ENCODE measurements around the gene BMAL1. TPM values are rescaled to one million over a fixed set of nuclear protein-coding genes. Genes with fewer than 3 reads are reported as not detected.

BMAL1 gene
- total RNA-seq, result 10 to 100 TPM; 41.2 to 97.5 (median 50.7) TPM

DNA sequence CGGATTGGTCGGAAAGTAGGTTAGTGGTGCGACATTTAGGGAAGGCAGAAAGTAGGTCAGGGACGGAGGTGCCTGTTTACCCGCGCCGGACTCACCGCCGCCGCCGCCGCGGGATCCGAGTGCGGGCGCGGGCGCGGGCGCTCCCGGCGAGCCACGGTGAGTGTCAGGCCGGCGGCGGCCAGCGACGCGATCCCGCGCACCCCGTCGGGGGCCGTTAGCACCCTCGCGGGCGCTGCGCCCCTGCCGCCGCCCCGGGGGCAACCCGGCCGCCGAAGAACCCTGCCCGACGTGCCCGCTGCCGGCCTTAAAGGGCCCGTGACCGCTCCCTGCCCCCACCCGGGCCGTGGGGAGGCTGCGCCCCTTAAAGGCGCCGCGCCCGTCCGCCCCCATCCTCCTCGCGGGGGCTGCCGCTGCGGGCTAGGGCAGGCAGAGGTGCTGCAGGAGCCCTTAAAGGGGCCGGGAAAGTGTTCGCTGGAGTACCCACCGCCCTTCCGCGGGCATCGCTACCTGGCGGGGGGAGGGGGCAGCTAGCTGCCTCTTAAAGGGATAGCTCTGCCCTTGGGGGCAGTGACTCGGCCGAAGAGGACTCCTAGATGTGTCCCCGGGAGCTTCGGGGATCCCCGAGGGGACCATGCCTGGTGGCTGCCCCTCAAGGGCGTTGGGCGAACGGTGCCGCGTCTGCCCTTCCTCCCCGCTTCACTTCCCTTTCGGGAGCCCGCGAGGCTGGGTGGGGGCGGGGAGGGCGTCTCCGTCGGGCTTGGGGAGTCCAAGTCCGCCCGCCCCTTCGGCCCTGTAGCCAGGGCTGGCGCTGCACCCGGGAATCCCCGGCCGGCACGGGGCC lies at the start of gene BMAL1:
Gene BMAL1 (plus strand): TSS at position 23 of the 841 bp plus-strand sequence. CDS start 76,519 bp downstream, outside the sequence.
- H3K27ac ChIP-seq, result peak within 1 kb of the TSS; percentile 89 to 95 (median 91)
- H3K27me3 ChIP-seq, result no peaks in the 10 kb centered on the region
- TF ChIP-seq, protein P1, sequence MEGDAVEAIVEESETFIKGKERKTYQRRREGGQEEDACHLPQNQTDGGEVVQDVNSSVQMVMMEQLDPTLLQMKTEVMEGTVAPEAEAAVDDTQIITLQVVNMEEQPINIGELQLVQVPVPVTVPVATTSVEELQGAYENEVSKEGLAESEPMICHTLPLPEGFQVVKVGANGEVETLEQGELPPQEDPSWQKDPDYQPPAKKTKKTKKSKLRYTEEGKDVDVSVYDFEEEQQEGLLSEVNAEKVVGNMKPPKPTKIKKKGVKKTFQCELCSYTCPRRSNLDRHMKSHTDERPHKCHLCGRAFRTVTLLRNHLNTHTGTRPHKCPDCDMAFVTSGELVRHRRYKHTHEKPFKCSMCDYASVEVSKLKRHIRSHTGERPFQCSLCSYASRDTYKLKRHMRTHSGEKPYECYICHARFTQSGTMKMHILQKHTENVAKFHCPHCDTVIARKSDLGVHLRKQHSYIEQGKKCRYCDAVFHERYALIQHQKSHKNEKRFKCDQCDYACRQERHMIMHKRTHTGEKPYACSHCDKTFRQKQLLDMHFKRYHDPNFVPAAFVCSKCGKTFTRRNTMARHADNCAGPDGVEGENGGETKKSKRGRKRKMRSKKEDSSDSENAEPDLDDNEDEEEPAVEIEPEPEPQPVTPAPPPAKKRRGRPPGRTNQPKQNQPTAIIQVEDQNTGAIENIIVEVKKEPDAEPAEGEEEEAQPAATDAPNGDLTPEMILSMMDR (IDR thresholded peaks at IDR 0.05), result no peak
- peak; percentile 54 to 58 for TF ChIP-seq POLR2A (IDR thresholded peaks at IDR 0.05)
- H3K4me1 ChIP-seq, result peaks cover 15 to 30% of the 10 kb centered on the region in 2 donors
- no peaks in the 10 kb centered on the region for H3K9me3 ChIP-seq
- H3K36me3 ChIP-seq, result no peaks in the 10 kb centered on the region
- intact Hi-C loops (cut with DNase I), result no loop called here
- peak within 1 kb of the TSS; percentile 78 to 96 (median 95) for H3K4me3 ChIP-seq (replicated peaks in 1 of 3)
- peak; percentile 61 to 68 for DNase-seq
- 0 to 1% methylated on average over 14 to 15 of the region's 95 CpGs for whole genome bisulfite sequencing, 2 donors

DNA sequence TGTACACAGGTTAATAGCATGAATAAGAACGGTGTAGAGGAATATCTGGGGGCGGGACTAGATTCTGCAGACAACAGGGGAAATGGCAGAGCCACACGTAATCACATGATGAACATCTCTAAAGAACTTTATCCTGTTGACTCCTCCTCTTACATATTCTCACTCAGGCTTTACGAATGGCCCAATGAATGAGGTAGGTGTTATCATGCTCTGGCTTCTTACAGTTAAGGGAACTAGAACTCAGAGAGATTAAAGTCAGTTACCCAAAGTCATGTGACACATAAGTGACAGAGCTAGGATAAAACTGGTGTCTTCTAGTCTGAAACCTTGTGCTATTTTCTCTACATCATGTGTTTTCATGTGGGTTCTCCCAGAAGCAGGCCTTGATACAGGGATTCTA lies 49.0 kb upstream of the BMAL1 start:
- no peak for DNase-seq
- peaks cover 0 to 12% of the 10 kb centered on the region in 2 donors for H3K4me1 ChIP-seq
- H3K4me3 ChIP-seq (replicated peaks in 1 of 3), result no peak overlapping the region
- intact Hi-C loops (cut with DNase I), result no loop called here
- H3K9me3 ChIP-seq, result no peaks in the 10 kb centered on the region
- no peaks in the 10 kb centered on the region for H3K36me3 ChIP-seq
- TF ChIP-seq, protein P1 (IDR thresholded peaks at IDR 0.05), result no peak
- no peak for TF ChIP-seq POLR2A (IDR thresholded peaks at IDR 0.05)
- no peaks in the 10 kb centered on the region for H3K27me3 ChIP-seq
- 87 to 88% methylated on average over 4 of the region's 4 CpGs for WGBS, 2 donors
- H3K27ac ChIP-seq, result no peak overlapping the region

DNA sequence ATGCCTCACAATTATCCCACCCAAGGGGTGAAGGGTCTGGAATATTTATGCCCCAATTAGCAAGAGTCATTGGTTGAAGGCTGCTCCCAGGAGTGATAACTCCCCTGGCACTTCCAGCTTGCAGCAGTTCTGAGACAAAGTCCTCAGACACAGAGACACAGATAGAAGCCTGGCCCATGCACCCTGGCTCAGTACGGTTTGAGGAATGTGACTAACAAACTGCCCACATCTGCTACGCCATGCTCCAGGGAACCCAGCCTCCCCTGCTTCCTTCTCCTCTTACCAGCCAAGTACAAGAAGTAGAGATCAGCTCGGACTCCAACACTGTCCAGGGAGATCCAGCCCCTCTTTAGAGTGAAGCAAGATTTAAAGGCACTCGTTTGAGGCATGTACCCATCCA lies 48.5 kb upstream of the BMAL1 start:
- Histone ChIP-seq H3K4me3 (replicated peaks in 1 of 3) (no peak overlapping the region), H3K27ac (no peak overlapping the region), H3K4me1 (peaks cover 0 to 12% of the 10 kb centered on the region in 2 donors), H3K36me3 (no peaks in the 10 kb centered on the region), H3K27me3 (no peaks in the 10 kb centered on the region), H3K9me3 (no peaks in the 10 kb centered on the region)
- intact Hi-C loops (cut with DNase I), result no loop called here
- TF ChIP-seq, protein P1 (IDR thresholded peaks at IDR 0.05), result no peak
- TF ChIP-seq POLR2A (IDR thresholded peaks at IDR 0.05), result no peak
- 59% methylated on average over 4 of the region's 4 CpGs for WGBS, 2 donors
- DNase-seq, result no peak

DNA sequence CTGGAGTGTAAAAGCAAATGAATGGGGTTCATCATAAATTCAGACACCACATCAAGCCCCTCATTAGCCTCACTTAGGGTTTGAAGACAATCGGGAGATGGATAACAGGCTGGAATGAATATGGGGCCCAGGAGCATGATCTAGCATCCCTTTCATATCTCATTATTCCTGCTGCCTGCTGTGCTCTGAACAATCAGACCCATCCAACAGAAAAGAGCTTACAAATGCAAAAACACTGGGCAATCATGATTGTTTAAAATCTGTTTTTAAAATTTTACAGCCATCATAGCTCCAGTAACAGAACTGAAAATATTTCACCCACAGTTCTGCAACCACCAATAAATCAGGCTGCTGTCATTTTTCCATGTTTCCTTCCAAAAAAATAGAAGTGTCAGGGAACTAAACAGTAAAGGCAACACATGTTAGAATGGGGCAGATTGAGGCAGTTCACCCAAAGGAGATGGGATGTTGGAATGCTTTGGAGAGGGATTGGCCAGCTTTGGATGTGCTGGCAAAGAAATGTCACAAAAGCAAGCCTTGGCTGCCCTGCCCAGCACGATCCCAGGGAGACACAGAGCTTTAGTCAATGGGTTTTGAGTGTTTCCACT lies 47.8 kb upstream of the BMAL1 start:
- DNase-seq, result no peak
- no peaks in the 10 kb centered on the region for H3K36me3 ChIP-seq
- H3K27me3 ChIP-seq, result no peaks in the 10 kb centered on the region
- no peak for TF ChIP-seq POLR2A (IDR thresholded peaks at IDR 0.05)
- TF ChIP-seq, protein P1 (IDR thresholded peaks at IDR 0.05), result no peak
- intact Hi-C loops (cut with DNase I), result no loop called here
- no peaks in the 10 kb centered on the region for H3K9me3 ChIP-seq
- H3K27ac ChIP-seq, result no peak overlapping the region
- 57 to 58% methylated on average over 2 of the region's 2 CpGs for WGBS, 2 donors
- H3K4me3 ChIP-seq (replicated peaks in 1 of 3), result no peak overlapping the region
- H3K4me1 ChIP-seq, result peaks cover 0 to 12% of the 10 kb centered on the region in 2 donors

Measured in thyroid gland (tissue), 4 donors.